Activated CD4-positive, alpha-beta T cell treated with anti-CD3 and anti-CD28 coated beads for 36 hours (primary cell): ENCODE measurements around the gene HDGFL2. TPM values are rescaled to one million over a fixed set of nuclear protein-coding genes. Genes with fewer than 3 reads are reported as not detected.

ENCODE experiments used
- ATAC-seq: fragments of 200-7000 bp; cut with Tn5 transposase; one replicate; pipeline ENCODE4 v1.10.0; 2021; ENCODE audit warnings: mild to moderate bottlenecking, moderate library complexity
- CTCF ChIA-PET: fragments of 350-600 bp; sonication (Branson Sonifier 250); formaldehyde crosslinking; loops from one replicate; lab custom pipeline; 2021; ENCODE audit warnings: antibody characterized with exemption; lab: Charles Lee
- POLR2A ChIA-PET: fragments of 350-600 bp; sonication (Branson Sonifier 250); formaldehyde crosslinking; loops from one replicate; lab custom pipeline; 2021; ENCODE audit warnings: antibody characterized with exemption, inconsistent platforms; lab: Charles Lee
- DNase-seq: peaks from one replicate; pipeline ENCODE4 v3.0.0-alpha.2; 2020
- H3K27ac Mint-ChIP-seq: one replicate; pipeline ENCODE4 v1.8.0; 2021; ENCODE audit warnings: mixed read lengths
- H3K27me3 Mint-ChIP-seq: one replicate; pipeline ENCODE4 v1.8.0; 2021; ENCODE audit warnings: mixed read lengths
- H3K36me3 Mint-ChIP-seq: one replicate; pipeline ENCODE4 v1.8.0; 2021; ENCODE audit warnings: low read depth, mixed read lengths
- H3K4me1 Mint-ChIP-seq: one replicate; pipeline ENCODE4 v1.8.0; 2021; ENCODE audit warnings: mixed read lengths
- H3K4me3 Mint-ChIP-seq: one replicate; pipeline ENCODE4 v1.8.0; 2021; ENCODE audit warnings: mild to moderate bottlenecking, moderate library complexity, mixed read lengths
- H3K9me3 Mint-ChIP-seq: one replicate; pipeline ENCODE4 v1.8.0; 2021; ENCODE audit warnings: low read depth, mixed read lengths
- intact Hi-C, 2 experiments: fragments of 100-400 bp; cut with DNase I in 1 of 2; cut with micrococcal nuclease in 1 of 2; formaldehyde crosslinking; loops; one replicate each; pipeline versions ENCODE4 v1.14.2 to v1.15.1; 2022 to 2024; cut with DNase I, micrococcal nuclease
- total RNA-seq, 2 experiments: library from RNA; stranded (reverse); gene quantifications; one replicate each; pipeline ENCODE4 v1.2.3, GENCODE V29; 2021

The HDGFL2 gene
- total RNA-seq, 2 experiments from 2014 or later = 50.5 to 68.1 TPM

DNA sequence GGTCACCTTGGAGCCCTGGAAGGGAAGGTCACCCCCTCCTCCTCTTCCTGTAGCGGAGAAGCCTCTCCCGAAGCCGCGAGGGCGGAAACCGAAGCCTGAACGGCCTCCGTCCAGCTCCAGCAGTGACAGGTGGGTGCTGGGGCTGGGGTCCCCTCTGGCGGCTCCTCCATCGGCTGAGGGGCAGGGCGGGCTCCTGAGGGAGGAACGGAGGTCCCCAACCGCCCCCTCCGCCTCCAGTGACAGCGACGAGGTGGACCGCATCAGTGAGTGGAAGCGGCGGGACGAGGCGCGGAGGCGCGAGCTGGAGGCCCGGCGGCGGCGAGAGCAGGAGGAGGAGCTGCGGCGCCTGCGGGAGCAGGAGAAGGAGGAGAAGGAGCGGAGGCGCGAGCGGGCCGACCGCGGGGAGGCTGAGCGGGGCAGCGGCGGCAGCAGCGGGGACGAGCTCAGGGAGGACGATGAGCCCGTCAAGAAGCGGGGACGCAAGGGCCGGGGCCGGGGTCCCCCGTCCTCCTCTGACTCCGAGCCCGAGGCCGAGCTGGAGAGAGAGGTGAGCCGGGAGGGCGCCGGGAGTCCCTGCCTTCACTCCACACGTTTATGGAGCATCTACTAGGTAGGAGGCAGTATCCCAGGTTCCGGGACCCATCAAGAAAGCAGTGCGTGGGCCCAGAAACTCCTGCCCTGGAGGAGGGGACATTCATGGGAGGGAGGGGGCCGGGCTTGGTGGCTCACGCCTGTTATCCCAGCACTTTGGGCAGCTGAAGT lies 22.0 kb downstream of the HDGFL2 start:
- no peak for DNase-seq
- no peak for ATAC-seq
- Mint-ChIP-seq H3K4me3 (no peak overlapping the region), H3K36me3 (peaks cover 9% of the 10 kb centered on the region), H3K27ac (no peak overlapping the region), H3K4me1 (no peaks in the 10 kb centered on the region), H3K27me3 (no peaks in the 10 kb centered on the region), H3K9me3 (no peaks in the 10 kb centered on the region)
- ChIA-PET CTCF (no interaction called here), POLR2A (no interaction called here)
- intact Hi-C loops = no loop called here

DNA sequence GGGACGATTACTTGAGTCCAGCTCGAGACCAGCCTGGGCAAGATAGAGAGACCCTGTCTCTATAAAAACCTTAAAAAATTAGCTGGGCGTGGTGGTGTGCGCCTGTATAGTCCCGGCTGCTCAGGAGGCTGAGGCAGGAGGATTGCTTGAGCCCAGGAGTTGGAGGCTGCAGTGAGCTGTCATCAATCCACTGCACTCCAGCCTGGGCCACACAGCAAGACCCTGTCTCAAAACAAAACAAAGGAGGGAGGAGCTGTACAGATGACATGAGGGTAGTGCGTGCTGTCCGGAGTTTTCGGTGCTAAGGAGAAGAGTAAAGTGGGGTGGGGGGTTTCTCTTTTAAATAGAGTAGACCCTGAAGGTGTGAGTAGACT lies 22.6 kb downstream of the HDGFL2 start:
- H3K27me3 Mint-ChIP-seq = no peaks in the 10 kb centered on the region
- no peak for DNase-seq
- no peaks in the 10 kb centered on the region for H3K9me3 Mint-ChIP-seq
- no peaks in the 10 kb centered on the region for H3K4me1 Mint-ChIP-seq
- ChIA-PET POLR2A (no interaction called here), CTCF (no interaction called here)
- no peak overlapping the region for H3K4me3 Mint-ChIP-seq
- ATAC-seq = no peak
- peaks cover 9% of the 10 kb centered on the region for H3K36me3 Mint-ChIP-seq
- intact Hi-C loops = no loop called here
- H3K27ac Mint-ChIP-seq = no peak overlapping the region

DNA sequence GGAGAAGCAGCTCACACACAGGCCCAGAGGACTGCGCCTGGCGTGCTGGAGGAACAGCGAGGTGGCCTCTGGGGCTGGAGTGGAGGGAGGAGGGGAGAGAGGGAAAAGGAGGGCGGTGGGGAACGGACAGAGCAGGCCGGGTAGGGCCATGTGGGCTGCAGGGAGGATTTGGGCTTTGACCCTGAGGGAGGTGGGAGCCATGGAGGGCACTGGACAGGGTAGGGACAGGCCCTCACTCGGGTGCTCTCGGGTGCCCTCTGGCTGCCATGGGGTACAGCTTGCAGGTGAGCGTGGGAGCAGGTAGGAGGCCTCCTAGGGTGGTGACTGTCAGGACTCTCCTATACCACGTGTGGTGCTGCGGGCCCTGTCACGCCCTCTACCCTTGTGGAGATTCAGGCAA lies 23.4 kb downstream of the HDGFL2 start:
- intact Hi-C loops = no loop called here
- CTCF ChIA-PET = no interaction called here
- Mint-ChIP-seq H3K4me1 (no peaks in the 10 kb centered on the region), H3K27me3 (no peaks in the 10 kb centered on the region), H3K4me3 (no peak overlapping the region), H3K27ac (no peak overlapping the region), H3K36me3 (peaks cover 7% of the 10 kb centered on the region), H3K9me3 (no peaks in the 10 kb centered on the region)
- POLR2A ChIA-PET = no interaction called here
- DNase-seq = no peak
- no peak for ATAC-seq

DNA sequence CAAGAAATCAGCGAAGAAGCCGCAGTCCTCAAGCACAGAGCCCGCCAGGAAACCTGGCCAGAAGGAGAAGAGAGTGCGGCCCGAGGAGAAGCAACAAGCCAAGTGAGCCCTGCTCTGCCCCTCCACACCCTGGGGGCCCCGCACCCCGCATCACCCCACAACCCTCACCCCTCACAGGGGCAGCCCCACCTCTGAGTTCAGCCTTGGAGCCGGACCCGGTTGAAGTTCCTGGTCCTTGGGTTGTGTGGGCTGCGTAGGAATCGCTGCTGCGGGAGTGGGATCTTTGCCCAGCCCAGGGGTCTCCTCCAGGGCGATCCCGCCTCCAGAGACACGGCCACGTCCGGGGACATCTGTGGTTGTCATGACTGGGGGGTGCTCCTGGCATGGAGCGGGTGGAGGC lies 24.2 kb downstream of the HDGFL2 start:
- ChIA-PET POLR2A (no interaction called here), CTCF (no interaction called here)
- DNase-seq = no peak
- Mint-ChIP-seq H3K27me3 (no peaks in the 10 kb centered on the region), H3K27ac (no peak overlapping the region), H3K9me3 (no peaks in the 10 kb centered on the region), H3K36me3 (peaks cover 10% of the 10 kb centered on the region), H3K4me3 (no peak overlapping the region), H3K4me1 (no peaks in the 10 kb centered on the region)
- ATAC-seq = no peak
- intact Hi-C loops = no loop called here

DNA sequence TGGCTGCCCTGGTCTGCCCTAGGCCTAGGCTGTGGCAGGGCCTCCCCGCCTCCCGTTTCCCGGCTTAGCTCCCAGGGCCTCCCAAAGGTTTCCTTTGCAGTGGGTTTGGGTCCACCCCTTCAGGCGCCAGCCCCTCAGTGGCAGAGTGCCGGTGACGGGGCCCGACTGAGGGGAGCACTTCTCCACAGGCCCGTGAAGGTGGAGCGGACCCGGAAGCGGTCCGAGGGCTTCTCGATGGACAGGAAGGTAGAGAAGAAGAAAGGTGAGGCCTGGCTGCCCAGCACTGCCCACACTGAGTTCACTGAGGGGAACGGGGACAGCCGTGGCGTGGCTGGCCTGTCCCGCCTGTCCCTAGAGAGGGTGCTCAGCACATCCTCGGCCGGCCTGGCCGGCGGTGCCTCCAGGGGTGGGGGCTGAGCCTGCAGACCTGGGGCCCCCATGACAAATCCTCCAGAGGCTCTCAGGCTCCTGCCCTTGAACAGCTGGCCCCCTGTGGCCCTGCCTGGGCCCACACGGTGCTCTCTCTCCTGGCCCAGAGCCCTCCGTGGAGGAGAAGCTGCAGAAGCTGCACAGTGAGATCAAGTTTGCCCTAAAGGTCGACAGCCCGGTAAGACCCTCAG lies 25.8 kb downstream of the HDGFL2 start:
- no peak for ATAC-seq
- Mint-ChIP-seq H3K36me3 (peaks cover 10% of the 10 kb centered on the region), H3K9me3 (no peaks in the 10 kb centered on the region), H3K27me3 (no peaks in the 10 kb centered on the region), H3K4me1 (no peaks in the 10 kb centered on the region), H3K4me3 (no peak overlapping the region), H3K27ac (no peak overlapping the region)
- ChIA-PET POLR2A (interaction anchor here (0.6 to 0.7 kb wide), 2 partner anchors 19 to 829 kb away, joined by 3 read pairs; no protein-coding TSS in a partner anchor), CTCF (no interaction called here)
- intact Hi-C loops = no loop called here
- DNase-seq = no peak

DNA sequence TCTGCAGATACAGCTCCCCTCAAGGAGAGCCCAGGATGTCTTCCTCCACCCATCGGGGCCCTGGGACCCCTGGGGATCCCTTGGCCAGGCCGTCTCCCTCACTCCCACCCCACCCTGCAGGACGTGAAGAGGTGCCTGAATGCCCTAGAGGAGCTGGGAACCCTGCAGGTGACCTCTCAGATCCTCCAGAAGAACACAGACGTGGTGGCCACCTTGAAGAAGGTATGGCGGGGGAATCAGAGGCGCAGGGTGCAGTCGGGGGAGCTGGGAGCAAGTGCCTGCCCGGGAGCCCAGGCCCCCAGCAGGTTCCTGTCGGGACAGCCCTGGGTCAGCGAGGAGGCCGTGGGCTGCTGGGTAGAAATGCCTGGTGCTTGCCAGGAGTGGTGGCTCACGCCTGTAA lies 26.6 kb downstream of the HDGFL2 start:
- ChIA-PET CTCF (interaction anchor here (0.6 kb wide), 1 partner anchor 542 kb away, joined by 3 read pairs; no protein-coding TSS in a partner anchor), POLR2A (interaction anchor here (0.6 kb wide), 1 partner anchor 18 kb away, joined by 3 read pairs; no protein-coding TSS in a partner anchor)
- ATAC-seq (no peak), DNase-seq (no peak)
- peaks cover 10% of the 10 kb centered on the region for H3K36me3 Mint-ChIP-seq
- no peak overlapping the region for H3K27ac Mint-ChIP-seq
- no peak overlapping the region for H3K4me3 Mint-ChIP-seq
- H3K4me1 Mint-ChIP-seq = no peaks in the 10 kb centered on the region
- no peaks in the 10 kb centered on the region for H3K27me3 Mint-ChIP-seq
- H3K9me3 Mint-ChIP-seq = no peaks in the 10 kb centered on the region
- intact Hi-C loops = no loop called here

DNA sequence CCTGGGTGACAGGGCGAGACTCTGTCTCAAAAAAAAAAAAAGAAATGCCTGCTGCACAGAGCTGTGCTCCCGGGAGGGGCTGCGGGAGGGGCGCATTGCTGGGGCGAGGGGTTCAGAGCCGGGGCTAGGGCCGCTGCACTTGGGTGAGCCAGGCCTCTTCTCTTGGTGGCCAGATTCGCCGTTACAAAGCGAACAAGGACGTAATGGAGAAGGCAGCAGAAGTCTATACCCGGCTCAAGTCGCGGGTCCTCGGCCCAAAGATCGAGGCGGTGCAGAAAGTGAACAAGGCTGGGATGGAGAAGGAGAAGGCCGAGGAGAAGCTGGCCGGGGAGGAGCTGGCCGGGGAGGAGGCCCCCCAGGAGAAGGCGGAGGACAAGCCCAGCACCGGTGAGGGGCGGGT lies 27.2 kb downstream of the HDGFL2 start:
- Mint-ChIP-seq H3K27me3 (no peaks in the 10 kb centered on the region), H3K9me3 (no peaks in the 10 kb centered on the region), H3K36me3 (peaks cover 10% of the 10 kb centered on the region), H3K27ac (no peak overlapping the region), H3K4me3 (no peak overlapping the region), H3K4me1 (no peaks in the 10 kb centered on the region)
- ATAC-seq = no peak
- DNase-seq = no peak
- ChIA-PET CTCF (no interaction called here), POLR2A (no interaction called here)
- intact Hi-C loops = no loop called here

DNA sequence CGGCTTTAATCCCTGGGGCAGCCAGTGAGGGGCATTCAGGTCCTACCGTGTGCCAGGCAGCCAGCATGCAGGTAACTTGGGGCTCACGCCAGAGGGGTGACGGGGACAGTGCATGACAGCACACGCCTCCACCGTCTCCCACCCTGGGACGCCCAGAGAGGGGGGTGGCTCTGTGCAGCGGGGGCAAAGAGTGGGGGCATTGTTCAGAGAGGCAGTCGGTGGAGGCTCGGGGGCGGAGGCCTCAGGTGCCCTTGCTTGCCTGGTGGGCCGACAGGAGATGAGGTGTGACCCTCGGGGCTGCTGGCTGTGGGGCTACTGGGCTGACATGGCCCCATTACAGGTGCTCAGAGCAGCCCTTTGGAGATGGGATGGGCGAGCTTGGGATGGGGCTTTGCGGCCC lies 27.8 kb downstream of the HDGFL2 start:
- Mint-ChIP-seq H3K27ac (no peak overlapping the region), H3K4me3 (no peak overlapping the region), H3K27me3 (no peaks in the 10 kb centered on the region), H3K4me1 (no peaks in the 10 kb centered on the region), H3K9me3 (no peaks in the 10 kb centered on the region), H3K36me3 (peaks cover 8% of the 10 kb centered on the region)
- CTCF ChIA-PET = no interaction called here
- intact Hi-C loops = no loop called here
- ATAC-seq (no peak), DNase-seq (no peak)
- POLR2A ChIA-PET = no interaction called here

DNA sequence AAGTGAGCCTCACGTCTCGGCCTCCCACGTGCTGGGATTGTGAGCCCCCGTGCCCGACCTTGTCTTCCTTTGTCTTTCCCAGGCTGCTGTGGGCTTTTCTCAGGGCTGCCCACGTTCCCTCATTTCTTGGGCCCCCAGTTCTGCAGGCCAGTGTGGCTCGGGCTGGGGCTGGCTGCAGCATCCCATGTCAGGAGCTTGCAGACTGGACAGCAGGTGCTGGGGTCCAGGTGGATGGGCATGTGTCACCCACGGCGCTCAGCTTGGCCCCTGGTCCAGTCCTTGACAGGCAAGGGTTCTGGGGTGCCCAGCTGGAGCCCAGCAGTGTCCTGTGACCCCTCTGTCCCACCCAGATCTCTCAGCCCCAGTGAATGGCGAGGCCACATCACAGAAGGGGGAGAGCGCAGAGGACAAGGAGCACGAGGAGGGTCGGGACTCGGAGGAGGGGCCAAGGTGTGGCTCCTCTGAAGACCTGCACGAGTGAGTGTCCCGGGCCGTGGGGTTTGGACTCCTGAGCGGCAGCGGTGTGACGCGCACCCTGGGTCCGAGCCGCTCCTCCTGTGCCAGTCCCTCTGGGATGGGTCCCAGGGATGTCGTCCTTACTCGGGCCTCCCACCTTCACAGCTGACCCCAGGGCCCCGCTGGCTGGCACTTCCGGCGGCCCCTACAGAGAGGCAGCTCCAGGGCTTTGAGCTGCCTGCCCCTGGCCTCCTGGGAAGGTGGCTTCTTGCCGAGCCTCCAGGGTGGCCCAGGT lies 28.9 kb downstream of the HDGFL2 start:
- no peak for ATAC-seq
- intact Hi-C loops = no loop called here
- ChIA-PET CTCF (no interaction called here), POLR2A (no interaction called here)
- Mint-ChIP-seq H3K27me3 (no peaks in the 10 kb centered on the region), H3K36me3 (peaks cover 3% of the 10 kb centered on the region), H3K4me3 (no peak overlapping the region), H3K27ac (no peak overlapping the region), H3K4me1 (no peaks in the 10 kb centered on the region), H3K9me3 (no peaks in the 10 kb centered on the region)
- no peak for DNase-seq

DNA sequence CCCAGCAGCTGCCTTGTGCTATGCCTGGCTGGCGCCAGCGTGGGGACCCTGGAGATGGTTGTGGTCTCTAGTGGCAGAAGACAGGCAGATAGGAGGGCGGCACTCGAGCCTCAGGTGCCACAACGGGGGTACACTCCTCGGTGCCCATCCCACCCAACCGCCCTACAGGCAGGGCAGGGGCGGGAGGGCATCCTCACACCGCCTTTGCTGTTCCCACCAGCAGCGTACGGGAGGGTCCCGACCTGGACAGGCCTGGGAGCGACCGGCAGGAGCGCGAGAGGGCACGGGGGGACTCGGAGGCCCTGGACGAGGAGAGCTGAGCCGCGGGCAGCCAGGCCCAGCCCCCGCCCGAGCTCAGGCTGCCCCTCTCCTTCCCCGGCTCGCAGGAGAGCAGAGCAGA lies 29.6 kb downstream of the HDGFL2 start:
- peaks cover 6% of the 10 kb centered on the region for H3K4me1 Mint-ChIP-seq
- DNase-seq (no peak), ATAC-seq (no peak)
- no peaks in the 10 kb centered on the region for H3K9me3 Mint-ChIP-seq
- no peak overlapping the region for H3K4me3 Mint-ChIP-seq
- intact Hi-C loops = no loop called here
- POLR2A ChIA-PET = no interaction called here
- CTCF ChIA-PET = no interaction called here
- peaks cover 3% of the 10 kb centered on the region for H3K36me3 Mint-ChIP-seq
- no peak overlapping the region for H3K27ac Mint-ChIP-seq
- H3K27me3 Mint-ChIP-seq = no peaks in the 10 kb centered on the region

DNA sequence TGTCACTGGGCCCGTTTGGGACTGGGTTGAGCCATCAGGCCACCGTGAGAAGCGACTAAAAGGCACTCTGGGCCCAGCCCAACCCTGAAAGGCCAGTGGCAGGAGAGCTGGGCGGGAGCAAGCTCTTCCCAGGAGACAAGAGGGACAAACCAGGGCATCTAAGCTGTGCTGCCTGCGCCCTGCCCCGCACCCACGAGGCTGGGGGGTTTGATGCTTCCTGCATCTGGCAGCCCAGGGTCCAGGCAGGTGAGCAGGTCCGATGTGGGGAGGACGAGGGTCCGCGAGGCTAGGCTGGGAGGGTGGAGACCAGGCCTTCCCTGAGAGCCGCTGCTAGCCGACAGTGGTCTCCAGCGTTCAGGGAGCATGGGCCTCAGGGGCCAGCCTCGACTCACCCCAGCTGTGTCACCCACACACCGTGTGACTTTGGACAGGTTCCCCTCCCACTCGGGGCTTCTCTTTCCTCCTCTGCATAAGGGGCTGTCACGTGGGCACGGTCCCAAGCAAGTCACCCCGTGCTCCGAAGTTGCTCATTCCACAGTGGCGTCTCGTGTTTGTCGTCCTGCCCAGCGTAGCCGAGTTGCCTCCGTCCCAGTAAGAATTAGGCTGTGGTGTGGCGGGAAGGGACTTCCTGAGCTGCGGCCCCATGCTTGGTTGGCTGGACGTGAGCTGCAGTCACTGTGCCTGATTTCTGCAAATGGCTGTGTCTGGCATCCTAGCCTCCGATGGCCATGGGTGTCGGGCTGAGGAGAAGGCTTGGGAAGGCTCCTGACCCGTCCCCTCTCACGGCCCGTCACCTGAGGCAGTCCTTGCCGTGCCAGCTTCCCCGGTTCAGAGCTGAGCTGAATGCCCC lies 30.4 kb downstream of the HDGFL2 start:
- ATAC-seq = no peak
- CTCF ChIA-PET = interaction anchor here (0.6 kb wide), 1 partner anchor 64 kb away, joined by 3 read pairs; no protein-coding TSS in a partner anchor

More for the DNA sequence above, 30.4 kb downstream of the HDGFL2 start:
- H3K9me3 Mint-ChIP-seq = no peaks in the 10 kb centered on the region
- peaks cover 3% of the 10 kb centered on the region for H3K36me3 Mint-ChIP-seq
- H3K4me1 Mint-ChIP-seq = peaks cover 7% of the 10 kb centered on the region
- no peaks in the 10 kb centered on the region for H3K27me3 Mint-ChIP-seq
- H3K4me3 Mint-ChIP-seq = no peak overlapping the region
- no peak for DNase-seq
- POLR2A ChIA-PET = no interaction called here
- intact Hi-C loops = no loop called here
- H3K27ac Mint-ChIP-seq = no peak overlapping the region
